HTERT RPE-1 (cell line): ENCODE results near the gene L3MBTL4.
"Not testable (repeated sequence)": the region's sequence is repeated elsewhere in the genome, so short reads cannot be mapped to it uniquely, and the experiment has no call there.

Source experiments
- in situ Hi-C: fragments of 300-500 bp; cut with MboI; formaldehyde crosslinking; loops from 4 replicates; pipeline ENCODE4 v1.14.3; 2020; ENCODE audit warnings: low sequenced_read_pairs

Gene L3MBTL4

DNA sequence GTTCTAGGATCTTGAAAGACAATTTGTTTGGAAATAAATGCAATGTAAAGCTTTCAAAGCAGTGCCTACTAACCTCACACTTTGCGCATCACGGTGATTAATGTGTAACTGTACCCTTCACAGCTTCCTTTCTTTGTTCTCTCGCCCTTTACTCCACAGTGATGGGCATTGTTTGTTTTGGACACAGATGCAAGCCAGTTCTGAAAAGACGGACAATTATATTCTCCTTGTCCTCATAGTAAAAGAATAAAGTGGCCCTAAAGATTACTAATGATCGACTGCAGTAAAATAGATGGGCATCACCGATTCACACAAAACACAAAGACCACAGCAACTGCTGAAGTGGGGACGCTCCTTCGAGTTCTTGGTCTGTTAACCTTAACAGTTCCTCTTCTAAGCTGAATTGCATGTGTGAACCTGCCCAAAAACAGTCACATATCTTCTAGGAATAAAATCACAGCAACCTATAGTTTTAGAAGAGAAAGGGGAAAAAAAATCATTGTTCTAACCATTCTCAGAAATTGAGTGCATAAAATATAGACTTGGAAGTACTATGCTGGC is 7.7 kb downstream of the L3MBTL4 start:
- in situ Hi-C loops = no loop called here

DNA sequence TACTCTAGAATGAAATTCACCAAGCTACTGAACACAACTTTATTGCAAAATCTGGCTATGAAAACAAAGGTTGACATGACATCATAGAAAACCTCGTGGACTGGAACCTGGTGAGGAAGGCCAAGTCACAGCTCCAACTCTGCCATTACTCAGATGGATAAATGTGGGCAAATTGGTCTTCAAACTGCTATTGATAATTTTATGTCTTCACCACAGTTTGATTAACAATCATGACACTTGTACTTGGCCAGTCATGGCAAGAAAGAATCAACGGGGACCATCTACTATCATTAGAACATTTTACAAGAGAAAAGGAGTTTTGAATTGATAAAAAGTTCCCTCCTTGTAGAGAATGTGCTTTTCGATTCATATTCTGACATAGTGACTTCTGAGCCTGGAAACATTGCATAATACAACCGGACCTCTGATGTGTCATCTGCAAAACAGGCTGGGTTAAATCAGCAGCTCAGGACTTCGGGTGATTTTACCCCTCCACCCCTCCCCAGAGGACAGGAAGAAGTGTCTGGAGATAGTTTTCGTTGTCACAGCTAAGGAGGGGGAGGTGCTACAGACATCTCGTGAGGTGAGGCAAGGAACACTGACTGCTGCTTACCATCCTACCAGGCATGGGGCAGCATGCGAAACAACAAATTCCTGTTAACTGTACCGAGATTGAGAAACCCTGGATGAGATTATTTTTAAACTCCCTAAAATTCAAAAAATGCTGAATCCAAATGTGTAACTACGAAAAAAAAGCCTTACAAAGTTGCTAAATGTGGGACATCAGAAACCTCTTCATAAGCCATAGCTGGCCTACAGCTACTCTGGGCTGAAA is 8.4 kb downstream of the L3MBTL4 start:
- in situ Hi-C loops = no loop called here

DNA sequence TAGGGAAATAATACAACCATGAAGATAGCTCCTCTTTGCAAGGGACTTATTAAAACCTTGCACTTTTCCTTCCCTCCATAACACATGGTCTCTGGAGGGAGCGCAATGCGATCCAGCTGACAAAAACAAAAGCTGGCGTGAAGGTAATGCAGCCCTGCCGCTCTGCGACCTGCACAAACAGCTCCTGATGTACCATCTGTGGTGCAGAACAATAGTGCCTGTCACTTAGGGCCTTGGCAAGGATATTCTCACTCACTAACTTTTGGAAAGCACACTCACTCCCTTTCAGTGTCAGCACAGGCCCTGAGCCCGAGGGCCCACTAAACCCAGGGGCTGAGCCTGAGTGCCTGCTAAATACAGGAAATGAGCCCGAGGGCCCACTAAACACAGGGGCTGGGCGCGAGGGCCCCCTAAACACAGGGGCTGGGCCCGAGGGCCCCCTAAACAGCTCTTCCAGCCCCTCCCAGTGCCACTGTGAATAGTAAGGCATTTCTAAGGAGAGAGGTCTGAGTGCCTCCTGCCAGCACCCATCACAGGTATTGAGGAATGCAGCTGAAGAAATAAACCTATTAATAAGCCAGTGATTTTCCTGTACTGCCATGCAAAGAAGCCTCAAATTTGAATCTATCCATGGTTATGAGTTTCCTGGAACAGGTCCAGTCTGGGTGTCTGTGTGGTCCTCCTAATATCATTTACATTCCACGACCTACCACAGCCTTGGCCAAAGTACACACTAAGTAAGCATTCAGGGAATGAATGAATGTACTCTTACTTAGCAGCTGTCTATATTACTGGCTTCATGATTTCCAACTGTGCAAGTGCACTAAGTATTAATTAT is 9.3 kb downstream of the L3MBTL4 start:
- in situ Hi-C loops = no loop called here

DNA sequence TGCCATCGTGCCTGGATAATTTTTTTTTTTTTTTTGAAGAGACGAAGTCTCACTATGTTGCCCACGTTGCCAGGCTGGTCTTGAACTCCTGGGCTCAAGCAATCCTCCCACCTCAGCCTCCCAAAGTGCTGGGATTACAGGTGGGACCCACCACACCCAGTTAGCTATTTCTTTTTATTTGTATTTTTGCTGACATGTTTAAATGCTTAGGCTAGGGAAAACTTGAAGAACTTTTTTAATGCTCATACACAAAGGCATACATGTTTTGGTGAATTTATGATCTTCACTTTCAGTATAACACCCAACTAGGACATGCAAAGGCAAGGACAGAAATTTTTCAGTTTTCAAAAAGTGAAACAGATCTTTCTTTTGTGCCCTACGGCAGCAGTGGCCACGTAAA is 9.9 kb downstream of the L3MBTL4 start:
- in situ Hi-C loops = no loop called here

DNA sequence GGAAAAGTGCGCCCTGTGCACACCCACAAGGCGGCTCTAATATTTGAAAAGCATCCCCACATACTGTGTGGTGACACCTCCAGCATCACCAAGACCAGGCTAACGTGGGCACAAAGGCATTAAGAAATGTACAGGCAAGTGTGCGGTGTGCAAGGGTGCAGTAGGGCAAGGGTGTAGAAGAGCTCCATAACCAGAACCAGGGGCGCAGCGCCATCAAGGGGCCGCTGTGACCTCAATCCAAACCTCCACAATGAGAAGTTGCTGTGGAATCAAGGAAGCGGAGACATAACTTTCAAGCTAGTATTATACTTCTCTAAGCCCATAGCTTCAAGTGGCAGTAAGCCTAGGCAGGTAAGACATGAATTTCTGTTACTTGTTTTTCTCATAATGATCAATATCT is 13.0 kb downstream of the L3MBTL4 start:
- in situ Hi-C loops = no loop called here

DNA sequence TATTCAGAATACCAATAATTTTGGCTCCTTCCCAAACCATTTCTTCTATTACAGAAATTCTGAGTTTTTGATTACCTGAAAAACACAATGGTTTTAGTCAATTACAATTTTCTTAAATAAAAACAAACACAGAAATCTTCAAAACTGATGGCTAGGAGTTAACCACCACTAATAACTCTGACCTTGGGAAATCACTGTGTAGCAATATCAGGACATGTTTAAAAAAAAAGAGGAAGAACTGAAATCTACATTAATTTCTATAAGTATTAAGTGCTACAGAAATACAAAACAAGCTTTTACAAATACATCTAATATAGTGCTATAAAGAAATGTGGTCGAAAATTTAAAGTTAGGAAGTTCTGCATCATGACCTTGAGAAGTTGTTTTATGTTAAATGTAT is 14.9 kb downstream of the L3MBTL4 start:
- in situ Hi-C loops = no loop called here

DNA sequence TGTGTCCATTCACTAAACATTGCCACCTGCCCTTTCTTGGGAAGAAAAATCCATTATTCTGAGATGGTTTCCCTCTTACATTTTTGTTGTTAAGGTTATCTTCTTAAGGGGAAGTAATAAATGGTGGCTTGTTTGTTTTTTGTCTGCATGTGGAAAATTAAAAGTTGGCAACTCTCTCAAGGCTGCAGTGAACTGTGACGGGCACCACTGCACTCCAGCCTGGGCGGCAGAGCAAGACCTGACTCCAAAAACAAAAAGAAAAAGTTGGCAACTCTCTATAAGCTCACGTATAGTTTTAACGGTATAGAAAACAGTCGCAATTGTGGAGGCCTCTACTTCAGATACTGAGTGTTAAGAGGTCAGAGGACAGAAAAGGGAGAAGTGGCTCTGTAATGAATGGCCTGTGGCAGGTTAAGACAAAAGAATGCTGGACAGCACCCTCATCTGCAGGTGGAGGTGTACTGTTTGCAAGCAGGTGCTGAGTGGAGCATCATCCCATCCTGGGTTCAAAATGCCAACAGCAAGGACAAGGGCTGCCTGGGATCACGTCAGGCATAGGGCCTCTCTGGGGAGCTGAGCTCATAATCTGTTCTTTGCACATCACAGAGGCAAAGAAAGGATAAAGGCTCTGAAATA is 16.7 kb downstream of the L3MBTL4 start:
- in situ Hi-C loops = no loop called here

DNA sequence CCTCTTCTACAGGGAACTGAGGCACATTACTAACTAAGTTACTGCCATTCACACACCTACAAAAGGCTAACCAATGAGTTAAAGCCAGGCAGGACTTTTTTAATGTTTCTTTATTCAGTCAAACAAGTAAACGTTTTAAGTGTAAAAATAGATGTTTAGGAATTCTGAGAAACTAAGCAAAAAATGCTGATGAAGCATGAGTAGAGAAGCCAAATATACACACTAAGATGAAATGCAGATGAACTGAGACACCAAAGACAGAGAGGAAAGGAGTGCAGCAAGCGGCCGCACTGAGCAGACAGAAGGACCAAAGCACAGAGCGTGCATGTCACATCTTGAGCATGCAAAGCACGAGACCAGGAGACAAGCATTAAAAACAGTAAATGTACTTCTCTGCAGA is 17.9 kb downstream of the L3MBTL4 start:
- in situ Hi-C loops = no loop called here

DNA sequence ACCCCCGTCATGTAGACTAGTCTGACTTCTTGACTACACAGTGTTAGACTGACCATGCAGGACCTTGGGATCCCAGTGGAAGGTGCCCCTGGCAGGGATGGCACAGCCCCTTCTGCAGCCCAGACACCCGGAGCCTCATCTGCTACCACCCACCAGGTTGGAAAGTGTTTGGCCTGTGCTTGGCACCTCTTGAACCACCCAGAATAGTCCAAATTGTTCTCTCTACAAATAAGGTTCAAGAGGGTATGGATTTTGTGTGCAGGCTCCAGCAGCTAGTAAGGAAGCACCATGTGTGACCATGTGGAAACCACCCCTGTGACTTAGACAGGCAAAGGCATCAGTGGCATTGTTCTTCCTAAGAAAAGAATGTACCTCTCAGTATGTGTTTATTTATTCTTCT is 18.4 kb downstream of the L3MBTL4 start:
- in situ Hi-C loops = no loop called here

DNA sequence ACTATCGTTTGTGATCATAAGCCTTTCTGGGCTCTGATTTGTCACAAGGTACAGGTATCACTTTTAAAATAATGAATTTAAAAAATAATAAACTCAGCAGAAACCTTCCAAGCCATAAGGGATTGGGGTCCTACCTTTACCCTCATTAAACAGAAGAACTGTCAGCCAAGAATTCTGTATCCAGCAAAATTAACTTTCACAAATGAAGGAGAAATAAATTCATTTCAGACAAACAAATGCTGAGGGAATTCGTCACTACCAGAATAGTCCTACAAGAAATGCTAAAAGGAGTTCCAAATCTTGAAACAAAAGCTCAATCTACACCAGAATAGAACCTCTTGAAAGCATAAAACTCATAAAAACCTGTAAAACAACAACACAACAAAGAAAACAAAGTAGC is 25.7 kb downstream of the L3MBTL4 start:
- in situ Hi-C loops = no loop called here

DNA sequence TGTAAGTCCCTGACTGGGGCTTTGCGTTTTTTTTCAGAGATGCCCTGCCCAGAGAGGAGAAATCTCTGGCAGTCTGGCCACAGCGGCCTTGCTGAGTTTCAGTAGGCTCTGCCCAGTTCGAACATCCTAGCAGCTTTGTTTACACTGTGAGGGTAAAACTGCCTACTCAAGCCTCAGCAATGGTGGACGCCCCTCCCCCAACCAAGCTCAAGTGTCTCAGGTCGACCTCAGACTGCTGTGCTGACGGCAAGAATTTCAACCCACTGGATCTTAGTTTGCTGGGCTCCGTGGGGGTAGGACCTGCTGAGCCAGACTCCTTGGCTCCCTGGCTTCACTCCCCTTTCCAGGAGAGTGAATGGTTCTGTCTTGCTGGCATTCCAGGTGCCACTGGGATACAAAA is 31.7 kb downstream of the L3MBTL4 start:
- in situ Hi-C loops = no loop called here

DNA sequence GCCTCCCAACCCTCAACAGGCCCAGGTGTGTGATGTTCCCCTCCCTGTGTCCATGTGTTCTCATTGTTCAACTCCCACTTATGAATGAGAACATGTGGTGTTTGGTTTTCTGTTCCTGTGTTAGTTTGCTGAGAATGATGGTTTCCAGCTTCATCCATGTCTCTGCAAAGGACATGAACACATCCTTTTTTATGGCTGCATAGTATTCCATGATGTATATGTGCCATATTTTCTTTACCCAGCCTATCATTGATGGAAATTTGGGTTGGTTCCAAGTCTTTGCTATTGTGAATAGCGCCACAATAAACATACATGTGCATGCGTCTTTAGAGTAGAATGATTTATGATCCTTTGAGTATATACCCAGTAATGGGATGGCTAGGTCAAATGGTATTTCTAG is 37.2 kb downstream of the L3MBTL4 start:
- in situ Hi-C loops = not testable (repeated sequence)

DNA sequence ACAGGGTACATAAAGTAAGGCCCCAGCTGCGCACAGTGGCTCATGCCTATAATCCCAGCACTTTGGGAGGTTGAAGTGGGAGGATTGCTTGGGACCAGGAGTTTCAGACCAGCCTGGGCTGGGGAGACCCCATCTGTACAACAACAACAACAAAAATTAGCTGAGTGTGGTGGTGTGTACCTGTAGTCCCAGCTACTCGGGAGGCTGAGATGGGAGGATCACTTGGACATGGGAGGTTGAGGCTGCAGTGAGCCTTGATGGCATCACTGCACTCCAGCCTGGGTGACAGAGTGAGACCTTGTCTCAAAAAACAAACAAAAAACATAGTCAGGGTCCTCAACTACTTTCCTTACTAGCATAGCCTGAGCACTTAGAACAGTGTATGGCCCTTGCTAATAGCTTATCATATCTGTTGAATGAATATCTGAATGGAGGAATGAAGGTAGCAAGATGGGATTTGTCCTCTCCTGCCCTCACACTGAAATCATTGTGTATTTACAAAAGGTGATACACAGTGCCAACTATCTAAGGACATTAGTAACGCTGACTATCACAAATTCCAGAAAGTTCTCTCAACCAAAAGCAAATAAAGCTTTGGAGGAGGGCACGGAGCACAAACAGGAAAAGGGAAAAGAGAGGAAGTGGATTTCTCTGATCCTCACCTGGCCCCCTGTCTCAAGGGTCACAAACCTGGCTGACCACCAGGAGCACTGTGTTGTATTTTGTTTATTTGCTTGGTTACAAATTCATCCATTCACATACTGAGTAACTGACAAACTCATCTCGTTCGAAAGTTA is 38.1 kb downstream of the L3MBTL4 start:
- in situ Hi-C loops = no loop called here

DNA sequence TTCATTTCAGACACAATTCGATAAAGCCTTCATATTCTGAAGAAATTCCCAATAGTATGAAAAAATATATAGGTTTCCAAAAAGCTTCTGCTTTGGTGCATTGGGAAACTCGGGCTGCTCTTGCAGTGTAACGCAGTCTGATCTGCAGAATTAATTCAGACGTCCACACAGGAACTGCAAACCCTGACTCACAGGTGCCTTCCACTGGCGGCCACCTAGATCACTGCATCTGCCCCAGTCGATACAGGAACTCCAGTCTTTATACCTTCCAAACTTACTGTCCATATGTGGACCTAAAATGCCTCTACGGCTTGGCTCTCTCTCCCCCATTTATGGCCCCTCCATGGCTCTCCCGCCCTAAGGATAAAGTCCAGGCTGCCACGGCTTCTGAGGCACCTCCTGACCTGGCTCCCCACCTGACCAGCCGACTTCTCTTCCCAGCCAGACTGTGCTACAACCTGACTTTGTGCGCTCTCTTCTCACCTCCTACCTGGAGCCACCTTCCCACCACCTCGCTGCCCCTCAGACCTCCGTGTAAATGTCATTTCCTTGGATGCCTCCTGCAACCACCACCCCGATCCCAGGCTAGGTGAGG is 39.7 kb downstream of the L3MBTL4 start:
- in situ Hi-C loops = no loop called here

DNA sequence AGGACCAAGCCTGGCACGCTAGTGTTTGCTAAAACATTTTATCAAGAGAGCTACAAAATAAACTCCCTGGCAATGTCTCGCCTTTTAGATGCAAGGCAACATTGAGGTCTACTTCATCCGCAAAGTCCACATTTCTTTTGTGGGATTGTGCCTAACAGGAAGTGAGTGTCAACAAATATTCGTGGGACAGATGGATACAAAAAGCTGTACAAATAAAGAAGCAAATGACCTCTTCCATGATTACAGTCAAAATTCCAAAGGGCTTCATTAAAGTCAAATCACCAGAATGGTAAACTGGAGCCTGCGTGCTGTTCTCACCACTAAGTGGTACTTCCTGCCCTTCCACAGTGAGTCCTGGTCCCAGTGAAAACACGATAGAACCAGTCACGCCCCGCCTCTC is 40.4 kb downstream of the L3MBTL4 start:
- in situ Hi-C loops = no loop called here

DNA sequence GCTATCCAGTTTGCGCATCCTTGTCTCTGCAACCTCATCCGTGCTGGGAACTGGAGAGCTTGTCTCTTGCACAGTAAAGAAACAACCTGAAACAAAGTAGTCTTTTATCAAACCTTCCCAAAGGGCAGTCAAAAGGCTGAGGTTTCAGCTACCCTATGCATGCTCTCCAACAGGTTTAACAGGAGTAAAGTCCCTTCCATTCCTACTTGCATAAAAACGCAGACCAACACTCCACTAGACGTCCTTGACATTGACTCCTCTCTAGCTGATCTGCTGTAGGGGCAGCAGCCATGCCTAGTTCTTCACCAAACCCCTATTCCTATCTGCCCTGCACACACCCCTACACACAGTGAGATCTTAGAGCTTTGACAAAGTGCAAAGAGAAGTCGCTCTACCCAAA is 41.5 kb downstream of the L3MBTL4 start:
- in situ Hi-C loops = no loop called here

DNA sequence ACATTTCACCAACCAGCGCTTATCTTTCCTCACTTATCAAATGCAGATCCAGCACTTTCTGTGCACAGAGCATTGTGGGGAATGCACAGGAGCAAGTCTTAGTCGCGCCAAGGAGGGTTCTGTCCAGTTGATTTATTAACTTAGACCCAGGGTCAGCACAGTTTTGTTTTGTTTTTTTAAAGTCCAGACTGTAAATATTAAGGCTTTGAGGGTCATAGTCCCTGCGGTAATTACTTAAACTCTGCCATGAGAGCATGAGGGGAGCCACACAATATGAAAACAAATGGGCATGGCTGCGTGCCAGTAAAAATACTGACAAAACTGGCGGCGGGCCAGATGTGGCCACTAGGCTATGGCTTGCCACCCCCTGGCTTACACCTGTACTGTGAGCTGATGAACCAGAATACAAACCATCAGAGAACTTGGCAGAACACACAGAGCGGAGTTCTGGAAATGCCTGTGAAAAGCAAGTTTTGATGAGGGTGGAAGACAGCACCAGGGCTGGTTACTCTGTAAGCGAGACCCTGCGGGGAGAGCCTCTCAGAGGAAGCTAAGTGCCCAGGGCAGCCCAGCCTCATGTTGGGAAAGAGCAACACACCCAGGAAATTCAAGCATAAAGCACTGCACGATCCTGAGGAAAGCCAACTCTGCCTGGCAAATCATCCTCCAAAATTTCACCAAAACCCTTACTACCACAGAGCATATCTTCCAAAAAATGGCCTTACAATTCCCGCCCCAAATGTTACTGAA is 43.6 kb downstream of the L3MBTL4 start:
- in situ Hi-C loops = no loop called here

DNA sequence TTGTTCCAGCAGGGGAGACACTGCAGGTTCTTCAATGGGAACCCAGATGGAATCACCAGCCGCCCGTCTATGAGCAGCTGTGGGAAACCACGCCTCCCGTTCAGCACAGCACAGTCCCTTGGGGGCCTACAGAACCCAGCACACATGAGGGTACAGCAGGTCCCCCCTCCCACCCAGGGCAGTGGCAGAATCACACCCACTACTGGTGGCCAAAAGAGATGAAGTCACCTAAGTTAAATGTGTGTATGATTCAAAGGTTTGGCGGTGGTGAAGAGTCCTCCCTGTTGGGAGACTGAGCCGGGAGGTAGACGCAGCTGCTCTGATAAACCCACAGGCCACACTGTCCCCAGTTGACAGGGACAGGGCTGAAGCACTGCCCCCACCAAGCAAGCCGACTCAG is 44.3 kb downstream of the L3MBTL4 start:
- in situ Hi-C loops = no loop called here

DNA sequence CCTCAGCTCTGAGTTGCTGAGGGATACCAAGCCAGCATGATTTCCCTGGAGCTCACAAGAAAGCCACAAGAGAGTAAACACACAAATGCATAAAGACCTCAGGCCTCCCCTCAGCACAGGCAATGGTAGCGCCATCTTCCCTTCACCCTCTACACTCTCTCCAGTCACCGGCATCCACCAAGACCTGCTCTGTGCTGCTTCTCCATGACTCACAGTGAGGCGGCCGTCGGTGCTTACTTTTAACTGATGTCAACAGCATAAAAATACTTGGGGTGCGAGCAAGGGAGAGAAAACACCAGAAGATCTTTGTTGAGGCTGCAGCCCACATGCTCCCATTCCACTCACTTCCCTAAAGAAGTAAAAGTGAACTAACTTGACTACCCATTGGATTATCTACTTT is 46.7 kb downstream of the L3MBTL4 start:
- in situ Hi-C loops = no loop called here

DNA sequence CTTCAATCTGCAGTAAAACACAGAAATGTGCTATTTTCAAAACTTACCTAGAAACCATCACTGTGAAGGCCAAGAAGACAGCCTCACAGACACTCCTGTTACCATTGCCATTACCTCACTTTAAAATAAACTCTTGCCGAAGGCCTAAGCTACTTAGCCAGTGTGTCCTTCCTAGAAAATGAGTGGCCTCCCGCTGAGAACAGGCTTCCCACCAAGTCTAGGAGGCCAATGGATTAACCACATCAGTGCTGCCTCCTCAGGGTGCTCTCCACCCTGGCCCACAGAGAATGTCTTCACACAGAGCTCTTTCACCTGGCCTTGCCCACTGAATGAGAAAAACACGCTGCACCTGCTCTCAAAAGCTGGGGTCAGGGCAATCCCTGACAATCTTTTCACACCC is 47.5 kb downstream of the L3MBTL4 start:
- in situ Hi-C loops = no loop called here
